Gastroesophageal sphincter (tissue), 3 donors: ENCODE measurements around the gene PAX5.

ENCODE experiments used
- POLR2A ChIP-seq, 2 donors: fragments of 450-650 bp; IDR thresholded peaks; one replicate each; pipeline ENCODE4 v1.6.1; 2017; ENCODE audit warnings: antibody characterized with exemption in 2 of 2, mild to moderate bottlenecking in 2 of 2, moderate library complexity in 1 of 2
- POLR2AphosphoS5 ChIP-seq: sonication (generic); formaldehyde crosslinking; IDR thresholded peaks from one replicate; pipeline ENCODE4 v1.6.1; 2017; ENCODE audit warnings: antibody characterized with exemption
- TF ChIP-seq, protein P1 (sequence below), 4 experiments: fragments of 200-600 bp in 2 of 4; fragments of 450-650 bp in 2 of 4; sonication (generic) in 1 of 4; IDR thresholded peaks; one replicate each; pipeline ENCODE4 v1.5.1; 2017 to 2019; ENCODE audit warnings: antibody characterized with exemption in 4 of 4, mild to moderate bottlenecking in 2 of 4, moderate library complexity in 2 of 4

DNA sequence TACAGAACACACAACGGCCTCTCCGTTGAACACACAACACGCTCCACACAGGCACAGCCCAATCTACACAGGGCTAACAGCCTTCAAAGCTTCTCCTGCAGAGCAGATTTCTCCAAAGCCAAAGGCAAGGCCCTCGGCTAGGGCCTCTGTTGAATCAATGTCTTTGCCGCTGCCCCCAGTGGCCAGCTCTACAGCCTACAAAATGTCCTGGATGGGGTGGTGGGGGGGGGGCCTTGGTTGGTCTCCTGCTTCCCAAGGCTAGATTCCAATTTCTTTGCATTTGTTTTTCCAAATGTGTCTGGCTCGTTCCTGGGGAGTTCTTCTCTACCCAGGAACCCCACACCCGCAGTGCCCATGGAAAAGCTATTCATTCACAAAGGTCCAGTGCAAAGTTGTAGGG lies 167.2 kb downstream of the PAX5 start:
- TF ChIP-seq POLR2AphosphoS5 (no peak), POLR2A (IDR thresholded peaks at IDR 0.05) (no peak)
- TF ChIP-seq, protein P1, sequence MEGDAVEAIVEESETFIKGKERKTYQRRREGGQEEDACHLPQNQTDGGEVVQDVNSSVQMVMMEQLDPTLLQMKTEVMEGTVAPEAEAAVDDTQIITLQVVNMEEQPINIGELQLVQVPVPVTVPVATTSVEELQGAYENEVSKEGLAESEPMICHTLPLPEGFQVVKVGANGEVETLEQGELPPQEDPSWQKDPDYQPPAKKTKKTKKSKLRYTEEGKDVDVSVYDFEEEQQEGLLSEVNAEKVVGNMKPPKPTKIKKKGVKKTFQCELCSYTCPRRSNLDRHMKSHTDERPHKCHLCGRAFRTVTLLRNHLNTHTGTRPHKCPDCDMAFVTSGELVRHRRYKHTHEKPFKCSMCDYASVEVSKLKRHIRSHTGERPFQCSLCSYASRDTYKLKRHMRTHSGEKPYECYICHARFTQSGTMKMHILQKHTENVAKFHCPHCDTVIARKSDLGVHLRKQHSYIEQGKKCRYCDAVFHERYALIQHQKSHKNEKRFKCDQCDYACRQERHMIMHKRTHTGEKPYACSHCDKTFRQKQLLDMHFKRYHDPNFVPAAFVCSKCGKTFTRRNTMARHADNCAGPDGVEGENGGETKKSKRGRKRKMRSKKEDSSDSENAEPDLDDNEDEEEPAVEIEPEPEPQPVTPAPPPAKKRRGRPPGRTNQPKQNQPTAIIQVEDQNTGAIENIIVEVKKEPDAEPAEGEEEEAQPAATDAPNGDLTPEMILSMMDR (IDR thresholded peaks at IDR 0.05) = no peak
